Psoas muscle (tissue), 8 donors: ENCODE measurements around the gene PBX4. TPM values are rescaled to one million over a fixed set of nuclear protein-coding genes. Genes with fewer than 3 reads are reported as not detected.
"Not testable (repeated sequence)": the region's sequence is repeated elsewhere in the genome, so short reads cannot be mapped to it uniquely, and the experiment has no call there.

ENCODE experiments used
- ATAC-seq, 4 donors: fragments of 200-7000 bp; cut with Tn5 transposase; one replicate each; pipeline ENCODE4 v1.9.1; 2020; ENCODE audit warnings: moderate library complexity in 3 of 4, mild to moderate bottlenecking in 2 of 4
- DNase-seq, 2 donors: peaks; one replicate each; pipeline ENCODE4 v3.0.0-alpha.2; 2020
- H3K27ac ChIP-seq: fragments of 200-600 bp; one replicate; pipeline ENCODE4 v1.8.0; 2022
- H3K27me3 ChIP-seq, 3 donors: fragments of 200-600 bp in 1 of 3; one replicate each; pipeline versions ENCODE4 v1.6.1 to v1.8.0; 2013 to 2022; ENCODE audit warnings: low read length in 2 of 3, mild to moderate bottlenecking in 2 of 3, moderate library complexity in 1 of 3; ENCODE audit not compliant: insufficient read depth in 3 of 3
- H3K36me3 ChIP-seq, 2 donors: fragments of 200-600 bp in 1 of 2; one replicate each; pipeline versions ENCODE4 v1.6.1 to v1.8.0; 2013 to 2022; ENCODE audit warnings: low read depth in 1 of 2, mild to moderate bottlenecking in 1 of 2, moderate library complexity in 1 of 2; ENCODE audit not compliant: insufficient read depth in 1 of 2
- H3K4me1 ChIP-seq: fragments of 200-600 bp; one replicate; pipeline ENCODE4 v1.8.0; 2022
- H3K4me3 ChIP-seq: fragments of 200-600 bp; one replicate; pipeline ENCODE4 v1.8.0; 2022; ENCODE audit warnings: mild to moderate bottlenecking
- H3K9me3 ChIP-seq: fragments of 200-600 bp; one replicate; pipeline ENCODE4 v1.8.0; 2022
- CTCF ChIP-seq: fragments of 200-600 bp; IDR thresholded peaks from one replicate; pipeline ENCODE4 v1.8.0; 2022; ENCODE audit warnings: antibody characterized with exemption
- whole genome bisulfite sequencing, 3 donors: extraction: QIAGEN DNeasy Blood & Tissue Kit; methylation state at CpG; one replicate each; pipeline versions ENCODE4 v1.1.6 to v1.1.7; 2013; 5-methylcytosine and 5-hydroxymethylcytosine counted together
- intact Hi-C, 2 donors: fragments of 100-400 bp; cut with DNase I; formaldehyde crosslinking; loops; one replicate each; pipeline versions ENCODE4 v1.11.0 to v1.14.2; 2022
- polyA plus RNA-seq, 3 donors: library from polyadenylated mRNA; stranded (reverse); fragments of 200-250 nt; gene quantifications; one replicate each; pipeline ENCODE4 v1.2.3, GENCODE V29; 2013
- total RNA-seq, 4 donors: library from RNA; stranded (reverse); fragmentation: NEBNext Ultra II Directional in 2 of 4; extraction: Animal tissue kit (Norgen Biotek cat#: 25700) in 2 of 4; gene quantifications; one replicate each; pipeline versions ENCODE4 v1.2.1 to v1.2.4, GENCODE V29; 2021 to 2023
- donor health status: healthy with polysubstance abuse.
- donor health status: DM: no; HTN: no; CAD: no; lungs with moderate emphysema.
- donor health status: Bipolar disorder and iron deficiency.
- donor health status: healthy.
- donor health status: DM: yes; HTN: yes; CAD: no.
- donor health status: DM: no; HTN: no; CAD: no.
- donor health status: DM: no; HTN: no; CAD: no.
- donor health status: DM: yes; HTN: yes; CAD: no.

PBX4 gene
- total and polyA plus RNA-seq, 7 donors = 0.06 to 0.17 (median 0.08) TPM; not detected in 4

DNA sequence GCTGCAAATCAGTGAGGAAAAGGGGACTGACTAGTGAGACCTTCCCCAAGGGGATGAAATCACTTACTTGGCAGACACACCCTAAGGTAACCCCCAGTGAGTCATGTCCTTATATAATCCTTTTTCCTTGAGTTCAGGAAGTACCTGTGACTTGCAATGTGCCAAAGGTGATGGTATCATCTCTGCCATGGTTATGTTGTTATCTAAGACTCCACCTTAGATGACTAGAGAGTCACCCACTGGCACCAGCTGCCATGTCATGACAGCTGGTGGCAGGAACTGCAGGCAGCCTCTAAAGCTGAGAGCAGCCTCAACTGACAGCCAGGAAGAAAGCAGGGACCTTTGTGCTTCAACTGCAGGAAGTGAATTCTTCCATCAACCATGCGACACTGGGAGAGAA lies 12.5 kb downstream of the PBX4 start:
- ATAC-seq (peak in 1 of 4 donors; percentile 38), DNase-seq (no peak)
- H3K4me1 ChIP-seq = no peaks in the 10 kb centered on the region
- H3K27me3 ChIP-seq = no peaks in the 10 kb centered on the region
- WGBS, 3 donors = 30 to 42% (median 32%) methylated on average over 1 of the region's 1 CpG
- no peaks in the 10 kb centered on the region for H3K36me3 ChIP-seq
- no peak overlapping the region for H3K27ac ChIP-seq
- TF ChIP-seq CTCF = no peak
- intact Hi-C loops = no loop called here
- H3K9me3 ChIP-seq = no peaks in the 10 kb centered on the region
- no peak overlapping the region for H3K4me3 ChIP-seq

DNA sequence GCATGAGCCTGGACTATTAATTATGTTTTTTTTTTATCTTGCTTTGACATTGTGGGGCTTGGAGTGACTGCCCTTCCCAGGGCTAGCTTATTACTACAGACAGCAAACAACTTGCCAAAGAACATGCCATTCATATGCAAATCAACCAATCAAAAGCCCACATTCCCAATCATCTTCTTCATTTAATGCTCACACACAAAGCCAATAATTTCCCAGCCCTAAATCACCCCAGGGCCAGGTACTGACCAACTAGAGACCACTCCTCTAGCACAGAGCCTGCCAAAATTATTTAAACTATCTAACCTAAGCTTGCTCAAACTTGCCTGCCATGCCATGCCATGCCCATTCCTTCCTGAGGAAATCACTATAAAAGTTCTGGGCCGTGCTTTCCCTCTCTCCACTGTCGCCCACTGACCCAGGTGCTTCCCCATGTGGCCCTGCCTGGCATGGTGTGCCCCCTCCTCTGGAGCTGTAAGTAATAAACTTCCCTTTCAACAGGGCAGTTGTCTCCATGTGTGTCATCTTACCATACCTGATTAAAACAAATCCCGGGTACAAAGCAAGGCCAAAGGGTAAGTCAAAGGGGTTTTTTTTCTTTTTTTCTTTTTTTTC lies 15.7 kb downstream of the PBX4 start:
- intact Hi-C loops = no loop called here
- H3K4me3 ChIP-seq = no peak overlapping the region
- no peaks in the 10 kb centered on the region for H3K27me3 ChIP-seq
- TF ChIP-seq CTCF = no peak
- ATAC-seq (no peak), DNase-seq (no peak)
- 65 to 68% (median 66%) methylated on average over 3 of the region's 3 CpGs for WGBS, 3 donors
- H3K36me3 ChIP-seq = no peaks in the 10 kb centered on the region
- H3K27ac ChIP-seq = no peak overlapping the region
- no peaks in the 10 kb centered on the region for H3K9me3 ChIP-seq
- no peaks in the 10 kb centered on the region for H3K4me1 ChIP-seq

GRCh38 chr19:19602136-19602712 lies 16.3 kb downstream of the PBX4 start:
- no peaks in the 10 kb centered on the region for H3K27me3 ChIP-seq
- no peak overlapping the region for H3K27ac ChIP-seq
- no peaks in the 10 kb centered on the region for H3K36me3 ChIP-seq
- DNase-seq (no peak), ATAC-seq (no peak)
- no peak overlapping the region for H3K4me3 ChIP-seq
- no peak for TF ChIP-seq CTCF
- intact Hi-C loops = no loop called here
- H3K4me1 ChIP-seq = no peaks in the 10 kb centered on the region
- 82 to 89% (median 84%) methylated on average over 9 of the region's 9 CpGs for WGBS, 3 donors
- H3K9me3 ChIP-seq = no peaks in the 10 kb centered on the region

DNA sequence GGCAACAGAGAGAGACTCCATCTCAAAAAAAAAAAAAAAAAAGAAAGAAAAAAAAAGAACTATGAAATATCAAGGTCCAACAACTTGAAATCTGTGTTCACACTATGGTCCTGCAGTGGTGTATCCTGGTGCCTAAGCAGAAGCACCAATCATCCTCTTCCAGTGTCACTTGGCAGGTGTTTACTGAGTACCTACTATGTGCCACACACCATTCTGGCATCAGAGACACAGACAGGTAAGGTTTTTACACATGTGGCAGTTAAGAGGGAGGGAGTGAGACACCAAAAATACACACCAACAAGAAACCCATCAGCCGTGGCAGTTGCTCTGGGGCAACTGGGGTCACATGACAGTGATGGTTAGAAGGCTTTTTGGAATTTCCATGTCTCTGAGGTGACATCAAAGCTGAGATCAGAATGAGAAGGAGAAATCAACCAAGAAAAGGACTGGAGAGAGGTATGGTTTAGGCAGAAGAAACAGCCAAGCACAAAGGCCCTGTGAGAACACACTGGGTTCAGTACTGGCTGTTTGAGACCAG lies 17.6 kb downstream of the PBX4 start:
- Histone ChIP-seq H3K4me1 (no peaks in the 10 kb centered on the region), H3K9me3 (no peaks in the 10 kb centered on the region), H3K27me3 (no peaks in the 10 kb centered on the region), H3K36me3 (no peaks in the 10 kb centered on the region), H3K4me3 (no peak overlapping the region), H3K27ac (no peak overlapping the region)
- no peak for TF ChIP-seq CTCF
- DNase-seq (no peak), ATAC-seq (no peak)
- WGBS, 3 donors = 67 to 77% (median 71%) methylated on average over 1 of the region's 1 CpG
- intact Hi-C loops = no loop called here

GRCh38 chr19:19598728-19599451 lies 19.6 kb downstream of the PBX4 start:
- H3K4me1 ChIP-seq, H3K27ac ChIP-seq, H3K4me3 ChIP-seq, intact Hi-C loops, H3K36me3 ChIP-seq, H3K9me3 ChIP-seq, DNase-seq, ATAC-seq, H3K27me3 ChIP-seq: not testable (repeated sequence)
- 91 to 94% (median 93%) methylated on average over 20 of the region's 20 CpGs for WGBS, 3 donors
